Activated CD4-positive, alpha-beta T cell treated with anti-CD3 and anti-CD28 coated beads, Interleukin-2, amount 10 ng/mL, durations not matched to agents 7 days and 5 days (primary cell): ENCODE data around the gene COL20A1. TPM values are rescaled to one million over a fixed set of nuclear protein-coding genes. Genes with fewer than 3 reads are reported as not detected.
"Not testable (repeated sequence)": the region's sequence is repeated elsewhere in the genome, so short reads cannot be mapped to it uniquely, and the experiment has no call there.

Experiments
- CTCF ChIA-PET: fragments of 350-600 bp; sonication (Branson Sonifier 250); formaldehyde crosslinking; loops from one replicate; lab custom pipeline; 2021; ENCODE audit warnings: antibody characterized with exemption; lab: Charles Lee
- POLR2A ChIA-PET: fragments of 350-600 bp; sonication (Branson Sonifier 250); formaldehyde crosslinking; loops from one replicate; lab custom pipeline; 2021; ENCODE audit warnings: antibody characterized with exemption; lab: Charles Lee
- DNase-seq: peaks from one replicate; pipeline ENCODE4 v3.0.0-alpha.2; 2020
- H3K27ac Mint-ChIP-seq: one replicate; pipeline ENCODE4 v1.8.0; 2021; ENCODE audit warnings: mild to moderate bottlenecking, moderate library complexity, mixed read lengths
- H3K27me3 Mint-ChIP-seq: one replicate; pipeline ENCODE4 v1.8.0; 2021; ENCODE audit warnings: mixed read lengths
- H3K36me3 Mint-ChIP-seq: one replicate; pipeline ENCODE4 v1.8.0; 2021; ENCODE audit warnings: low read depth, mixed read lengths
- H3K4me1 Mint-ChIP-seq: one replicate; pipeline ENCODE4 v1.8.0; 2021; ENCODE audit warnings: mixed read lengths
- H3K4me3 Mint-ChIP-seq: one replicate; pipeline ENCODE4 v1.8.0; 2021; ENCODE audit warnings: mild to moderate bottlenecking, moderate library complexity, mixed read lengths
- H3K9me3 Mint-ChIP-seq: one replicate; pipeline ENCODE4 v1.8.0; 2021; ENCODE audit warnings: mixed read lengths
- total RNA-seq, 2 experiments: library from RNA; stranded (reverse); gene quantifications; one replicate each; pipeline ENCODE4 v1.2.3, GENCODE V29; 2021

Gene COL20A1
- total RNA-seq, 2 experiments from 2014 or later = not detected

- H3K4me3 Mint-ChIP-seq = no peak overlapping the region
- no peaks in the 10 kb centered on the region for H3K9me3 Mint-ChIP-seq
- peaks cover 3% of the 10 kb centered on the region for H3K27me3 Mint-ChIP-seq
- no peak for DNase-seq
- no peak overlapping the region for H3K27ac Mint-ChIP-seq
- ChIA-PET POLR2A (no interaction called here), CTCF (interaction anchor here (0.9 kb wide), 1 partner anchor 8 kb away, joined by 3 read pairs; no protein-coding TSS in a partner anchor)
- no peaks in the 10 kb centered on the region for H3K4me1 Mint-ChIP-seq
- H3K36me3 Mint-ChIP-seq = no peaks in the 10 kb centered on the region
Measured at GRCh38 chr20:63373996-63374395, 81.0 kb downstream of the COL20A1 start.

GRCh38 chr20:63374504-63374903, 81.5 kb downstream of the COL20A1 start:
- DNase-seq = no peak
- ChIA-PET POLR2A (no interaction called here), CTCF (no interaction called here)
- Mint-ChIP-seq H3K27me3 (peaks cover 3% of the 10 kb centered on the region), H3K36me3 (no peaks in the 10 kb centered on the region), H3K4me1 (no peaks in the 10 kb centered on the region), H3K27ac (no peak overlapping the region), H3K9me3 (no peaks in the 10 kb centered on the region), H3K4me3 (no peak overlapping the region)

GRCh38 chr20:63375438-63375837, 82.5 kb downstream of the COL20A1 start:
- POLR2A ChIA-PET = no interaction called here
- Mint-ChIP-seq H3K4me1 (no peaks in the 10 kb centered on the region), H3K9me3 (no peaks in the 10 kb centered on the region), H3K27ac (no peak overlapping the region), H3K36me3 (no peaks in the 10 kb centered on the region), H3K27me3 (peaks cover 3% of the 10 kb centered on the region), H3K4me3 (no peak overlapping the region)
- CTCF ChIA-PET = no interaction called here
- DNase-seq = no peak

GRCh38 chr20:63376283-63377250, 83.6 kb downstream of the COL20A1 start:
- H3K4me1 Mint-ChIP-seq = no peaks in the 10 kb centered on the region
- H3K4me3 Mint-ChIP-seq = no peak overlapping the region
- H3K27ac Mint-ChIP-seq = no peak overlapping the region
- DNase-seq = no peak
- H3K27me3 Mint-ChIP-seq = peaks cover 3% of the 10 kb centered on the region
- ChIA-PET POLR2A (no interaction called here), CTCF (interaction anchor here (0.6 kb wide), 1 partner anchor 97 kb away, joined by 3 read pairs; no protein-coding TSS in a partner anchor)
- no peaks in the 10 kb centered on the region for H3K36me3 Mint-ChIP-seq
- H3K9me3 Mint-ChIP-seq = no peaks in the 10 kb centered on the region

GRCh38 chr20:63377256-63377941, 84.4 kb downstream of the COL20A1 start:
- peaks cover 3% of the 10 kb centered on the region for H3K27me3 Mint-ChIP-seq
- CTCF ChIA-PET = interaction anchor here (0.6 to 1.1 kb wide), 2 partner anchors 67 to 98 kb away, joined by 3 read pairs; no protein-coding TSS in a partner anchor
- H3K4me1 Mint-ChIP-seq = no peaks in the 10 kb centered on the region
- POLR2A ChIA-PET = no interaction called here
- no peak for DNase-seq
- H3K36me3 Mint-ChIP-seq = no peaks in the 10 kb centered on the region
- no peak overlapping the region for H3K4me3 Mint-ChIP-seq
- H3K27ac Mint-ChIP-seq = no peak overlapping the region
- H3K9me3 Mint-ChIP-seq = no peaks in the 10 kb centered on the region

- no peak overlapping the region for H3K4me3 Mint-ChIP-seq
- ChIA-PET POLR2A (no interaction called here), CTCF (interaction anchor here (1.1 kb wide), 1 partner anchor 68 kb away, joined by 3 read pairs; no protein-coding TSS in a partner anchor)
- no peaks in the 10 kb centered on the region for H3K4me1 Mint-ChIP-seq
- H3K9me3 Mint-ChIP-seq = no peaks in the 10 kb centered on the region
- peaks cover 3% of the 10 kb centered on the region for H3K27me3 Mint-ChIP-seq
- no peaks in the 10 kb centered on the region for H3K36me3 Mint-ChIP-seq
- no peak for DNase-seq
- no peak overlapping the region for H3K27ac Mint-ChIP-seq
Measured at GRCh38 chr20:63377951-63378381, 85.0 kb downstream of the COL20A1 start.

- no peaks in the 10 kb centered on the region for H3K9me3 Mint-ChIP-seq
Measured at GRCh38 chr20:63378626-63379025, 85.6 kb downstream of the COL20A1 start.

GRCh38 chr20:63379296-63379695, 86.3 kb downstream of the COL20A1 start:
- ChIA-PET POLR2A (no interaction called here), CTCF (interaction anchor here (0.6 to 2.0 kb wide), 2 partner anchors 19 to 155 kb away, joined by 4 to 5 read pairs; no protein-coding TSS in a partner anchor)
- no peaks in the 10 kb centered on the region for H3K4me1 Mint-ChIP-seq
- peaks cover 3% of the 10 kb centered on the region for H3K27me3 Mint-ChIP-seq
- DNase-seq = no peak
- H3K4me3 Mint-ChIP-seq = no peak overlapping the region
- H3K27ac Mint-ChIP-seq = no peak overlapping the region
- no peaks in the 10 kb centered on the region for H3K36me3 Mint-ChIP-seq
- H3K9me3 Mint-ChIP-seq = no peaks in the 10 kb centered on the region

More at GRCh38 chr20:63378626-63379025, 85.6 kb downstream of the COL20A1 start:
- ChIA-PET POLR2A (no interaction called here), CTCF (interaction anchor here (0.6 to 1.1 kb wide), 2 partner anchors 19 to 68 kb away, joined by 3 to 5 read pairs; no protein-coding TSS in a partner anchor)
- no peaks in the 10 kb centered on the region for H3K4me1 Mint-ChIP-seq
- no peak for DNase-seq
- no peaks in the 10 kb centered on the region for H3K36me3 Mint-ChIP-seq
- H3K27ac Mint-ChIP-seq = no peak overlapping the region
- H3K4me3 Mint-ChIP-seq = no peak overlapping the region
- H3K27me3 Mint-ChIP-seq = peaks cover 3% of the 10 kb centered on the region

- DNase-seq, H3K4me3 Mint-ChIP-seq, POLR2A ChIA-PET, H3K27me3 Mint-ChIP-seq, H3K36me3 Mint-ChIP-seq, H3K4me1 Mint-ChIP-seq, H3K9me3 Mint-ChIP-seq, H3K27ac Mint-ChIP-seq: not testable (repeated sequence)
- CTCF ChIA-PET = interaction anchor here (2.0 kb wide), 1 partner anchor 156 kb away, joined by 4 read pairs; no protein-coding TSS in a partner anchor
Measured at GRCh38 chr20:63379872-63380271, 86.9 kb downstream of the COL20A1 start.

GRCh38 chr20:63380346-63380870, 87.4 kb downstream of the COL20A1 start:
- no peak overlapping the region for H3K4me3 Mint-ChIP-seq
- H3K27me3 Mint-ChIP-seq = peaks cover 3% of the 10 kb centered on the region
- H3K4me1 Mint-ChIP-seq = no peaks in the 10 kb centered on the region
- peaks cover 4% of the 10 kb centered on the region for H3K9me3 Mint-ChIP-seq
- no peaks in the 10 kb centered on the region for H3K36me3 Mint-ChIP-seq
- CTCF ChIA-PET = interaction anchor here (2.0 kb wide), 1 partner anchor 156 kb away, joined by 4 read pairs; no protein-coding TSS in a partner anchor
- POLR2A ChIA-PET = no interaction called here
- H3K27ac Mint-ChIP-seq = no peak overlapping the region
- no peak for DNase-seq

GRCh38 chr20:63381781-63382431, 88.9 kb downstream of the COL20A1 start:
- CTCF ChIA-PET = interaction anchor here (0.6 to 1.1 kb wide), 4 partner anchors 8 to 185 kb away, joined by 3 to 4 read pairs (median 3); no protein-coding TSS in a partner anchor

More at GRCh38 chr20:63381781-63382431, 88.9 kb downstream of the COL20A1 start:
- no peak overlapping the region for H3K27ac Mint-ChIP-seq
- H3K9me3 Mint-ChIP-seq = peaks cover 18% of the 10 kb centered on the region
- peaks cover 3% of the 10 kb centered on the region for H3K36me3 Mint-ChIP-seq
- no peaks in the 10 kb centered on the region for H3K4me1 Mint-ChIP-seq
- peaks cover 3% of the 10 kb centered on the region for H3K27me3 Mint-ChIP-seq
- peak; percentile 31 for DNase-seq
- no peak overlapping the region for H3K4me3 Mint-ChIP-seq
- POLR2A ChIA-PET = no interaction called here
